WTC11 (cell line): ENCODE results near the gene ZNF787. TPM values are rescaled to one million over a fixed set of nuclear protein-coding genes. Genes with fewer than 3 reads are reported as not detected.

Experiments
- ATAC-seq: fragments of 200-7000 bp; cut with Tn5 transposase; 2 replicates; pipeline ENCODE4 v1.10.0; 2021; ENCODE audit warnings: mild to moderate bottlenecking, moderate library complexity
- CTCF ChIA-PET: fragments of 300-600 bp; sonication (Branson Sonifier 250); formaldehyde crosslinking; loops from one replicate; lab custom pipeline; 2021; ENCODE audit warnings: antibody characterized with exemption; lab: Charles Lee
- POLR2A ChIA-PET: fragments of 350-600 bp; sonication (Branson Sonifier 250); formaldehyde crosslinking; loops from one replicate; lab custom pipeline; 2021; ENCODE audit warnings: antibody characterized with exemption; lab: Charles Lee
- DNase-seq: peaks from one replicate; pipeline ENCODE4 v3.0.0; 2021; ENCODE audit warnings: low spot score
- H3K27ac Mint-ChIP-seq: 2 replicates; pipeline ENCODE4 v1.8.0; 2021; ENCODE audit warnings: mixed read lengths
- H3K27me3 Mint-ChIP-seq: 2 replicates; pipeline ENCODE4 v1.8.0; 2021; ENCODE audit warnings: low read depth, mild to moderate bottlenecking, moderate library complexity, mixed read lengths
- H3K36me3 Mint-ChIP-seq: 2 replicates; pipeline ENCODE4 v1.8.0; 2021; ENCODE audit warnings: mixed read lengths
- H3K4me1 Mint-ChIP-seq: 2 replicates; pipeline ENCODE4 v1.8.0; 2022; ENCODE audit warnings: mixed read lengths
- H3K4me3 Mint-ChIP-seq: 2 replicates; pipeline ENCODE4 v1.8.0; 2021; ENCODE audit warnings: mild to moderate bottlenecking, moderate library complexity, mixed read lengths
- H3K9me3 Mint-ChIP-seq: 2 replicates; pipeline ENCODE4 v1.8.0; 2021; ENCODE audit warnings: mixed read lengths
- ELF4 ChIP-seq: sonication (generic); formaldehyde crosslinking; IDR thresholded peaks from 2 replicates; pipeline ENCODE4 v1.8.1; 2022; ENCODE audit warnings: low read depth, mild to moderate bottlenecking, moderate library complexity, missing genetic modification reagents
- ETV6 ChIP-seq: sonication (generic); formaldehyde crosslinking; IDR thresholded peaks from 2 replicates; pipeline ENCODE4 v1.8.1; 2022; ENCODE audit warnings: mild to moderate bottlenecking, missing genetic modification reagents
- GTF2I ChIP-seq: fragments of 250-450 bp; sonication (Bioruptor Pico); conservative IDR thresholded peaks from 2 replicates; pipeline ENCODE4 v1.4.0; 2021; ENCODE audit warnings: mild to moderate bottlenecking
- HMGA2 ChIP-seq: fragments of 250-450 bp; sonication (Bioruptor Pico); IDR thresholded peaks from 2 replicates; pipeline ENCODE4 v1.4.0; 2021; ENCODE audit warnings: mild to moderate bottlenecking, moderate library complexity
- MXD4 ChIP-seq: fragments of 250-450 bp; sonication (Bioruptor Pico); IDR thresholded peaks from 2 replicates; pipeline ENCODE4 v1.8.0; 2021; ENCODE audit warnings: mild to moderate bottlenecking, moderate library complexity, borderline replicate concordance
- NFATC4 ChIP-seq: fragments of 250-450 bp; sonication (Bioruptor Pico); IDR thresholded peaks from 2 replicates; pipeline ENCODE4 v1.9.0; 2021; ENCODE audit warnings: mild to moderate bottlenecking
- NFE2L1 ChIP-seq: sonication (generic); formaldehyde crosslinking; IDR thresholded peaks from 2 replicates; pipeline ENCODE4 v1.8.1; 2023; ENCODE audit warnings: missing genetic modification reagents
- RORB ChIP-seq: fragments of 250-450 bp; sonication (Bioruptor Pico); IDR thresholded peaks from 2 replicates; pipeline ENCODE4 v1.9.0; 2021; ENCODE audit warnings: mild to moderate bottlenecking
- ZNF138 ChIP-seq: sonication (generic); formaldehyde crosslinking; conservative IDR thresholded peaks from 2 replicates; pipeline ENCODE4 v1.8.1; 2022; ENCODE audit warnings: mild to moderate bottlenecking, moderate library complexity, missing genetic modification reagents
- ZNF396 ChIP-seq: fragments of 250-450 bp; sonication (Bioruptor Pico); IDR thresholded peaks from 2 replicates; pipeline ENCODE4 v1.8.0; 2021; ENCODE audit warnings: mild to moderate bottlenecking, moderate library complexity, borderline replicate concordance
- ZNF671 ChIP-seq: fragments of 250-450 bp; sonication (Bioruptor Pico); IDR thresholded peaks from 2 replicates; pipeline ENCODE4 v1.8.0; 2021; ENCODE audit warnings: mild to moderate bottlenecking
- total RNA-seq: library from RNA; stranded (reverse); gene quantifications from 3 replicates; pipeline ENCODE4 v1.2.3, GENCODE V29; 2021
- TF ChIP-seq, protein P1 (sequence below): sonication (generic); formaldehyde crosslinking; IDR thresholded peaks from 2 replicates; pipeline ENCODE4 v1.8.1; 2023; ENCODE audit warnings: mild to moderate bottlenecking, missing genetic modification reagents, borderline replicate concordance
- TF ChIP-seq, protein P2 (sequence below): sonication (generic); formaldehyde crosslinking; IDR thresholded peaks from 2 replicates; pipeline ENCODE4 v1.8.1; 2023; ENCODE audit warnings: mild to moderate bottlenecking, missing genetic modification reagents
- TF ChIP-seq, protein P3 (sequence below): sonication (generic); formaldehyde crosslinking; IDR thresholded peaks from 2 replicates; pipeline ENCODE4 v1.8.0; 2022; ENCODE audit warnings: mild to moderate bottlenecking, missing genetic modification reagents
- TF ChIP-seq, protein P4 (sequence below): sonication (generic); formaldehyde crosslinking; IDR thresholded peaks from 2 replicates; pipeline ENCODE4 v1.8.1; 2023; ENCODE audit warnings: mild to moderate bottlenecking, missing genetic modification reagents, moderate library complexity
- TF ChIP-seq, protein P5 (sequence below): sonication (generic); formaldehyde crosslinking; IDR thresholded peaks from 2 replicates; pipeline ENCODE4 v1.8.1; 2022; ENCODE audit warnings: mild to moderate bottlenecking, missing genetic modification reagents, moderate library complexity, borderline replicate concordance

ZNF787 gene
- total RNA-seq, 1 experiment from 2014 or later: 62.9 TPM

DNA sequence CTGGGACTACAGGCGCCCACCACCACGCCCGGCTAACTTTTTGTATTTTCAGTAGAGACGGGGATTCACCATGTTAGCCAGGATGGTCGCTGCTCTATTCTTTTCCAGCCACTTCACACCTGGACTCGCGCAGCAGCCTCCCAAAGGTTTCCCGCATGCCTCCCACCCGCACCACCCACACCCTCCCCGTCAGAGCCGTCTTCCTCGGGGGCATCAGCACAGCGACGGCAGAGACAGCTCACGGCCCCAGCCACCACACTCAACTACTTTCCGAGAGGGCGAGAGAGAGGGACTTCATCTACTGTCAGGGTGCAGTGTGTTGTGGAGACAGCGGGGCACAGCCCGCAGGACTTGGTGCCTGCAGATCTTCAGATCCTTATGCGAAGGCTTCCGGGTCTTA lies 5.6 kb downstream of the ZNF787 start:
- Mint-ChIP-seq H3K27ac (peak overlapping the region; percentile 53; the same call in 1 of the 2 replicates), H3K4me3 (no peak overlapping the region), H3K4me1 (peaks cover 63% of the 10 kb centered on the region), H3K9me3 (no peaks in the 10 kb centered on the region), H3K36me3 (no peaks in the 10 kb centered on the region), H3K27me3 (no peaks in the 10 kb centered on the region)
- CTCF ChIA-PET: interaction anchor here (0.7 to 1.9 kb wide), 4 partner anchors 11 to 56 kb away, joined by 3 to 8 read pairs (median 4); no protein-coding TSS in a partner anchor
- no peak for DNase-seq
- TF ChIP-seq ETV6 (CRISPR knock-in tag): no peak
- ATAC-seq: no peak
- POLR2A ChIA-PET: no interaction called here

DNA sequence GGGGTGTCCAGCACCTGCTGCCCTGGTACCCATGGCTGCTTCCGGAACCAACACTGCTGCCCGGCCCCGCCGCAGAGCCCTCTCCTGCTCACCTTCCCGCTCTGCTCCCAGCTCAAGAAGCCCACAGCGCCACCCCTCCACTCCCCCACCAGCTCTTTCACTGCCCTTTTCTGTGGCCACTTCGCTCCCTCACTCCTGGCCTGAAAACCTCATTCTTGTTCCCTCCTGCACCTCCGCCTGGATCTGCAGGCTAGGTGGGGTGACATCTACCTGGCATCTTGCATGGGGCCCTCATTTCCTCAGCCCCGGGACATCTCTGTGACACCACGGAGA lies 6.4 kb downstream of the ZNF787 start:
- ChIA-PET CTCF (interaction anchor here (0.7 to 1.9 kb wide), 4 partner anchors 20 to 138 kb away, joined by 3 to 8 read pairs (median 4); no protein-coding TSS in a partner anchor), POLR2A (no interaction called here)
- Mint-ChIP-seq H3K27ac (peak overlapping the region; percentile 95), H3K4me3 (no peak overlapping the region), H3K27me3 (no peaks in the 10 kb centered on the region), H3K9me3 (no peaks in the 10 kb centered on the region), H3K4me1 (peaks cover 66% of the 10 kb centered on the region), H3K36me3 (no peaks in the 10 kb centered on the region)
- no peak for TF ChIP-seq NFATC4 (CRISPR knock-in tag)
- TF ChIP-seq ZNF396 (CRISPR knock-in tag): no peak
- TF ChIP-seq, protein P1, sequence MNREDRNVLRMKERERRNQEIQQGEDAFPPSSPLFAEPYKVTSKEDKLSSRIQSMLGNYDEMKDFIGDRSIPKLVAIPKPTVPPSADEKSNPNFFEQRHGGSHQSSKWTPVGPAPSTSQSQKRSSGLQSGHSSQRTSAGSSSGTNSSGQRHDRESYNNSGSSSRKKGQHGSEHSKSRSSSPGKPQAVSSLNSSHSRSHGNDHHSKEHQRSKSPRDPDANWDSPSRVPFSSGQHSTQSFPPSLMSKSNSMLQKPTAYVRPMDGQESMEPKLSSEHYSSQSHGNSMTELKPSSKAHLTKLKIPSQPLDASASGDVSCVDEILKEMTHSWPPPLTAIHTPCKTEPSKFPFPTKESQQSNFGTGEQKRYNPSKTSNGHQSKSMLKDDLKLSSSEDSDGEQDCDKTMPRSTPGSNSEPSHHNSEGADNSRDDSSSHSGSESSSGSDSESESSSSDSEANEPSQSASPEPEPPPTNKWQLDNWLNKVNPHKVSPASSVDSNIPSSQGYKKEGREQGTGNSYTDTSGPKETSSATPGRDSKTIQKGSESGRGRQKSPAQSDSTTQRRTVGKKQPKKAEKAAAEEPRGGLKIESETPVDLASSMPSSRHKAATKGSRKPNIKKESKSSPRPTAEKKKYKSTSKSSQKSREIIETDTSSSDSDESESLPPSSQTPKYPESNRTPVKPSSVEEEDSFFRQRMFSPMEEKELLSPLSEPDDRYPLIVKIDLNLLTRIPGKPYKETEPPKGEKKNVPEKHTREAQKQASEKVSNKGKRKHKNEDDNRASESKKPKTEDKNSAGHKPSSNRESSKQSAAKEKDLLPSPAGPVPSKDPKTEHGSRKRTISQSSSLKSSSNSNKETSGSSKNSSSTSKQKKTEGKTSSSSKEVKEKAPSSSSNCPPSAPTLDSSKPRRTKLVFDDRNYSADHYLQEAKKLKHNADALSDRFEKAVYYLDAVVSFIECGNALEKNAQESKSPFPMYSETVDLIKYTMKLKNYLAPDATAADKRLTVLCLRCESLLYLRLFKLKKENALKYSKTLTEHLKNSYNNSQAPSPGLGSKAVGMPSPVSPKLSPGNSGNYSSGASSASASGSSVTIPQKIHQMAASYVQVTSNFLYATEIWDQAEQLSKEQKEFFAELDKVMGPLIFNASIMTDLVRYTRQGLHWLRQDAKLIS (CRISPR knock-in tag): no peak
- TF ChIP-seq, protein P2, sequence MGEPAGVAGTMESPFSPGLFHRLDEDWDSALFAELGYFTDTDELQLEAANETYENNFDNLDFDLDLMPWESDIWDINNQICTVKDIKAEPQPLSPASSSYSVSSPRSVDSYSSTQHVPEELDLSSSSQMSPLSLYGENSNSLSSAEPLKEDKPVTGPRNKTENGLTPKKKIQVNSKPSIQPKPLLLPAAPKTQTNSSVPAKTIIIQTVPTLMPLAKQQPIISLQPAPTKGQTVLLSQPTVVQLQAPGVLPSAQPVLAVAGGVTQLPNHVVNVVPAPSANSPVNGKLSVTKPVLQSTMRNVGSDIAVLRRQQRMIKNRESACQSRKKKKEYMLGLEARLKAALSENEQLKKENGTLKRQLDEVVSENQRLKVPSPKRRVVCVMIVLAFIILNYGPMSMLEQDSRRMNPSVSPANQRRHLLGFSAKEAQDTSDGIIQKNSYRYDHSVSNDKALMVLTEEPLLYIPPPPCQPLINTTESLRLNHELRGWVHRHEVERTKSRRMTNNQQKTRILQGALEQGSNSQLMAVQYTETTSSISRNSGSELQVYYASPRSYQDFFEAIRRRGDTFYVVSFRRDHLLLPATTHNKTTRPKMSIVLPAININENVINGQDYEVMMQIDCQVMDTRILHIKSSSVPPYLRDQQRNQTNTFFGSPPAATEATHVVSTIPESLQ (CRISPR knock-in tag): no peak
- DNase-seq: no peak
- no peak for ATAC-seq

DNA sequence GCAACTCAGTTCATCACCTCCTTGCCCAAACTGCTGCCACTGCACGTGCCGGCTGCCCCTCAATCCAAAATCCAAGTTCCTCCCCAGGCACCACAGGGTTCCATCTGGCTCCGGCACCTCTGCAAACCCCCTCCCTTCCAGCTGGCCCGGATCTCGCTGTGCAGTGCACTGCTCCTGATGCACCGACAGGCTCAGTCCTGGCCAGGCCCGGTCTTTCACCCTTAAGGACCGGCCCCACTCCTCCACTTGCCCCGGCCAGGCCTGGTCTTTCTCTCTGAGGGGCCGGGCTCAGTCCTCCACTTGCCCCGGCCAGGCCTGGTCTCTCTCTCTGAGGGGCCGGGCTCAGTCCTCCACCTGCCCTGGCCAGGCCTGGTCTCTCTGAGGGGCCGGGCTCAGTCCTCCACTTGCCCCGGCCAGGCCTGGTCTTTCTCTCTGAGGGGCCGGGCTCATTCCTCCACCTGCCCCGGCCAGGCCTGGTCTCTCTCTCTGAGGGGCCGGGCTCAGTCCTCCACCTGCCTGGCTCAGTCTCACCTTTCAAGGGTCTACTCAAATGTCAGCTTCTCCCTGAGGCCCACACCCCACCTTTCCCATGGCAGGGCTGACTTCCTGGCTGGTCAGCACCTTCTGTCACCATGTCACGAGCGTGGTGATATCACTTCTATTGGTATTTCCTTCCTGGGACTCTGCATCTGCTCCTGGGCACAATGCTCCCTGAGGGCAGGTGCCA lies 6.9 kb downstream of the ZNF787 start:
- Mint-ChIP-seq H3K27me3 (no peaks in the 10 kb centered on the region), H3K36me3 (no peaks in the 10 kb centered on the region), H3K27ac (peak overlapping the region; percentile 95), H3K4me3 (no peak overlapping the region)
- ChIA-PET POLR2A (interaction anchor here (0.6 kb wide), 1 partner anchor 24 kb away, joined by 3 read pairs; no protein-coding TSS in a partner anchor), CTCF (interaction anchor here (0.7 to 1.9 kb wide), 5 partner anchors 20 to 139 kb away, joined by 3 to 8 read pairs (median 4); no protein-coding TSS in a partner anchor)
- no peak for DNase-seq
- TF ChIP-seq HMGA2 (CRISPR knock-in tag): no peak
- TF ChIP-seq, protein P3, sequence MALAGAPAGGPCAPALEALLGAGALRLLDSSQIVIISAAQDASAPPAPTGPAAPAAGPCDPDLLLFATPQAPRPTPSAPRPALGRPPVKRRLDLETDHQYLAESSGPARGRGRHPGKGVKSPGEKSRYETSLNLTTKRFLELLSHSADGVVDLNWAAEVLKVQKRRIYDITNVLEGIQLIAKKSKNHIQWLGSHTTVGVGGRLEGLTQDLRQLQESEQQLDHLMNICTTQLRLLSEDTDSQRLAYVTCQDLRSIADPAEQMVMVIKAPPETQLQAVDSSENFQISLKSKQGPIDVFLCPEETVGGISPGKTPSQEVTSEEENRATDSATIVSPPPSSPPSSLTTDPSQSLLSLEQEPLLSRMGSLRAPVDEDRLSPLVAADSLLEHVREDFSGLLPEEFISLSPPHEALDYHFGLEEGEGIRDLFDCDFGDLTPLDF (CRISPR knock-in tag): no peak
- no peak for TF ChIP-seq ZNF138 (CRISPR knock-in tag)
- TF ChIP-seq ELF4: no peak
- TF ChIP-seq NFE2L1 (CRISPR knock-in tag): no peak
- TF ChIP-seq, all 79 proteins: peak for 0
- H3K9me3 Mint-ChIP-seq: no peaks in the 10 kb centered on the region
- peak; percentile 13; the same call in 1 of the 2 replicates for ATAC-seq
- peaks cover 64% of the 10 kb centered on the region for H3K4me1 Mint-ChIP-seq

DNA sequence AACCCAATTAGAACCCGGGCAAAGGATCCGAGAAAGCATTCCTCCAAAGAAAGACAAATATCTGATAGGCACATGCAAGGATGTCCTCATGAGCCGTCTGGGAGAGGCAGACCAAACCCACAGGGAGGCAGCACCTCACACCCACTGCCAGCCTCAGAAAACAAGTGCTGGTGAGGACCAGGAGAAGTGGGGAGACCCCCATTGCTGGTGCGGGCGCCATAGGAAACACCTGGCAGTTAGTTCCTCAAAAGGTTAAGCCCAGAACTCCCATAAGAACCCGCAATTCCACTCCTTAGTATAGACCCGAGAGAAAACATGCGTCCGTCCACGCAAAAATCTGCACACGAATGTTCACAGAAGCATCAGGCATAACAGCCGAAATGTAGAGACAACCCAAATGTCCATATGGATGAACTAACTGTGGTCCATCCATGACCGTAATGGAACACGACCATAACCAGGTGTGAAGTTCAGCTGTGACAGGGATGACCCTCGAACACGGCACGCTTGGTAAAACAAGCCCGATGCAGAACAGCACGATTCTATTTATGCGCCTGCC lies 7.9 kb downstream of the ZNF787 start:
- Mint-ChIP-seq H3K36me3 (no peaks in the 10 kb centered on the region), H3K4me3 (no peak overlapping the region), H3K27ac (peak overlapping the region; percentile 79), H3K27me3 (no peaks in the 10 kb centered on the region), H3K4me1 (peaks cover 68% of the 10 kb centered on the region), H3K9me3 (no peaks in the 10 kb centered on the region)
- CTCF ChIA-PET: interaction anchor here (0.6 kb wide), 1 partner anchor 32 kb away, joined by 3 read pairs; no protein-coding TSS in a partner anchor
- POLR2A ChIA-PET: no interaction called here
- DNase-seq (no peak), ATAC-seq (no peak)
- TF ChIP-seq RORB (no peak), ZNF138 (CRISPR knock-in tag) (no peak), MXD4 (CRISPR knock-in tag) (no peak), ZNF671 (CRISPR knock-in tag) (no peak), GTF2I (CRISPR knock-in tag) (no peak)
- TF ChIP-seq, protein P4, sequence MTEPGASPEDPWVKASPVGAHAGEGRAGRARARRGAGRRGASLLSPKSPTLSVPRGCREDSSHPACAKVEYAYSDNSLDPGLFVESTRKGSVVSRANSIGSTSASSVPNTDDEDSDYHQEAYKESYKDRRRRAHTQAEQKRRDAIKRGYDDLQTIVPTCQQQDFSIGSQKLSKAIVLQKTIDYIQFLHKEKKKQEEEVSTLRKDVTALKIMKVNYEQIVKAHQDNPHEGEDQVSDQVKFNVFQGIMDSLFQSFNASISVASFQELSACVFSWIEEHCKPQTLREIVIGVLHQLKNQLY (CRISPR knock-in tag): no peak
- TF ChIP-seq, protein P2 (CRISPR knock-in tag): no peak
- TF ChIP-seq, protein P5, sequence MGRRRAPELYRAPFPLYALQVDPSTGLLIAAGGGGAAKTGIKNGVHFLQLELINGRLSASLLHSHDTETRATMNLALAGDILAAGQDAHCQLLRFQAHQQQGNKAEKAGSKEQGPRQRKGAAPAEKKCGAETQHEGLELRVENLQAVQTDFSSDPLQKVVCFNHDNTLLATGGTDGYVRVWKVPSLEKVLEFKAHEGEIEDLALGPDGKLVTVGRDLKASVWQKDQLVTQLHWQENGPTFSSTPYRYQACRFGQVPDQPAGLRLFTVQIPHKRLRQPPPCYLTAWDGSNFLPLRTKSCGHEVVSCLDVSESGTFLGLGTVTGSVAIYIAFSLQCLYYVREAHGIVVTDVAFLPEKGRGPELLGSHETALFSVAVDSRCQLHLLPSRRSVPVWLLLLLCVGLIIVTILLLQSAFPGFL: no peak
